NCI-H345 treated with DMSO at 0.1 percent for 48 hours (cell line): Measurements from ENCODE around the gene LRRN4CL.
"Not testable (repeated sequence)": the region's sequence is repeated elsewhere in the genome, so short reads cannot be mapped to it uniquely, and the experiment has no call there.

Source experiments
- DNase-seq: peaks from one replicate; lab custom pipeline; 2025; ENCODE audit not compliant: unreplicated experiment; lab: John Stamatoyannopoulos, UW

LRRN4CL gene

GRCh38 chr11:62710001-62710345 is 20.6 kb upstream of the LRRN4CL start:
- no peak for DNase-seq

- peak; percentile 95 for DNase-seq
Measured at GRCh38 chr11:62709247-62710000, 20.1 kb upstream of the LRRN4CL start.

- DNase-seq = no peak
Measured at GRCh38 chr11:62708793-62709192, 19.5 kb upstream of the LRRN4CL start.

- no peak for DNase-seq
Measured at GRCh38 chr11:62708392-62708791, 19.1 kb upstream of the LRRN4CL start.

GRCh38 chr11:62707277-62707861 is 18.0 kb upstream of the LRRN4CL start, which contains the start of the genes BSCL2 and GNG3:
Gene BSCL2 (minus strand): TSS chr11:62707424. CDS start chr11:62707195, 229 bp downstream.
Gene GNG3 (plus strand): TSS chr11:62707676. CDS start chr11:62708296, 620 bp downstream.
- DNase-seq = no peak

GRCh38 chr11:62706850-62707247 is 17.5 kb upstream of the LRRN4CL start:
- no peak for DNase-seq

GRCh38 chr11:62705880-62706849 is 16.8 kb upstream of the LRRN4CL start:
- peak; percentile 89 for DNase-seq

GRCh38 chr11:62705413-62705812 is 16.1 kb upstream of the LRRN4CL start:
- DNase-seq = no peak

- DNase-seq = not testable (repeated sequence)
Measured at GRCh38 chr11:62703921-62704320, 14.6 kb upstream of the LRRN4CL start.

GRCh38 chr11:62702246-62702645 is 12.9 kb upstream of the LRRN4CL start:
- no peak for DNase-seq

GRCh38 chr11:62694455-62695167 is 5.3 kb upstream of the LRRN4CL start:
- peak; percentile 9 for DNase-seq

- DNase-seq = not testable (repeated sequence)
Measured at GRCh38 chr11:62693624-62694023, 4.3 kb upstream of the LRRN4CL start.

GRCh38 chr11:62688491-62688890 is 839 bp downstream of the LRRN4CL start:
- no peak for DNase-seq

GRCh38 chr11:62687508-62688396 is 1.6 kb downstream of the LRRN4CL start:
- DNase-seq = no peak

- no peak for DNase-seq
Measured at GRCh38 chr11:62682518-62682917, 6.8 kb downstream of the LRRN4CL start.

- DNase-seq = peak; percentile 26
Measured at GRCh38 chr11:62680825-62681240, 8.5 kb downstream of the LRRN4CL start.

GRCh38 chr11:62678770-62679696 is 10.3 kb downstream of the LRRN4CL start, which contains the start of gene UBXN1:
Gene UBXN1 (minus strand): TSS chr11:62679073. CDS start chr11:62678923, 150 bp downstream.
- DNase-seq = peak; percentile 75

- no peak for DNase-seq
Measured at GRCh38 chr11:62678433-62678769, 10.9 kb downstream of the LRRN4CL start.

- no peak for DNase-seq
Measured at GRCh38 chr11:62677714-62678113, 11.6 kb downstream of the LRRN4CL start.
